Neuronal stem cell (in vitro differentiated cells): Measurements from ENCODE around the gene MUC5B.
"Not testable (repeated sequence)": the region's sequence is repeated elsewhere in the genome, so short reads cannot be mapped to it uniquely, and the experiment has no call there.

Source experiments
- DNase-seq: peaks from one replicate; pipeline ENCODE4 v3.0.0-alpha.2; 2013; ENCODE audit warnings: low spot score
- H2AFZ ChIP-seq: one replicate; pipeline ENCODE4 v1.6.1; 2013; ENCODE audit warnings: mild to moderate bottlenecking, low read length, inconsistent platforms
- H2AK5ac ChIP-seq: 2 replicates; pipeline ENCODE4 v1.6.1; 2013; ENCODE audit warnings: low read depth, mild to moderate bottlenecking, inconsistent platforms, low read length, moderate library complexity, mixed read lengths
- H2BK120ac ChIP-seq: 2 replicates; pipeline ENCODE4 v1.6.1; 2013; ENCODE audit warnings: low read depth, mild to moderate bottlenecking, inconsistent platforms, low read length, moderate library complexity, mixed read lengths
- H2BK12ac ChIP-seq: one replicate; pipeline ENCODE4 v1.6.1; 2013; ENCODE audit warnings: low read length, inconsistent platforms
- H2BK15ac ChIP-seq: 2 replicates; pipeline ENCODE4 v1.6.1; 2013; ENCODE audit warnings: mild to moderate bottlenecking, low read length, inconsistent platforms, mixed read lengths
- H2BK5ac ChIP-seq: one replicate; pipeline ENCODE4 v1.6.1; 2013; ENCODE audit warnings: inconsistent platforms, mild to moderate bottlenecking, low read length, moderate library complexity
- H3K14ac ChIP-seq: one replicate; pipeline ENCODE4 v1.6.1; 2013; ENCODE audit warnings: low read length, inconsistent platforms
- H3K18ac ChIP-seq: 2 replicates; pipeline ENCODE4 v1.6.1; 2013; ENCODE audit warnings: low read length, inconsistent platforms
- H3K23ac ChIP-seq: 2 replicates; pipeline ENCODE4 v1.6.1; 2013; ENCODE audit warnings: low read depth, mild to moderate bottlenecking, mixed read lengths, low read length, inconsistent platforms; ENCODE audit not compliant: poor library complexity
- H3K27ac ChIP-seq: replicated peaks from 3 replicates; pipeline ENCODE4 v1.5.1; 2013; ENCODE audit warnings: low read length, inconsistent platforms
- H3K27me3 ChIP-seq, 3 experiments: 2 replicates each; pipeline ENCODE4 v1.6.1; 2013; ENCODE audit warnings: low read length in 3 of 3, mild to moderate bottlenecking in 2 of 3, inconsistent platforms in 1 of 3, low read depth in 1 of 3, mixed read lengths in 1 of 3, moderate library complexity in 1 of 3; ENCODE audit not compliant: control insufficient read depth in 3 of 3, insufficient read depth in 3 of 3
- H3K36me3 ChIP-seq, 2 donors: replicated peaks in 1 of 2; 2 replicates each; pipeline ENCODE4 v1.6.1; 2013; ENCODE audit warnings: low read length in 2 of 2; ENCODE audit not compliant: control insufficient read depth in 2 of 2, insufficient read depth in 2 of 2
- H3K4ac ChIP-seq: 2 replicates; pipeline ENCODE4 v1.6.1; 2013; ENCODE audit warnings: inconsistent platforms, mild to moderate bottlenecking, low read length, moderate library complexity
- H3K4me1 ChIP-seq, 2 donors: 1 replicate in 1 of 2; 2 replicates in 1 of 2; pipeline ENCODE4 v1.6.1; 2013; ENCODE audit warnings: low read length in 2 of 2, low read depth in 1 of 2; ENCODE audit not compliant: control insufficient read depth in 2 of 2, insufficient read depth in 1 of 2
- H3K4me2 ChIP-seq: one replicate; pipeline ENCODE4 v1.6.1; 2013; ENCODE audit warnings: mild to moderate bottlenecking, low read length, inconsistent platforms; ENCODE audit not compliant: insufficient read depth, poor library complexity, severe bottlenecking
- H3K4me3 ChIP-seq, 2 donors: 2 replicates each; pipeline ENCODE4 v1.5.1; 2013; ENCODE audit warnings: low read length in 2 of 2, mild to moderate bottlenecking in 2 of 2, inconsistent platforms in 1 of 2, moderate library complexity in 1 of 2
- H3K79me1 ChIP-seq: one replicate; pipeline ENCODE4 v1.6.1; 2013; ENCODE audit warnings: low read depth, mild to moderate bottlenecking, inconsistent platforms, low read length, moderate library complexity
- H3K9ac ChIP-seq: one replicate; pipeline ENCODE4 v1.6.1; 2013; ENCODE audit warnings: mild to moderate bottlenecking, low read depth, low read length, inconsistent platforms; ENCODE audit not compliant: poor library complexity
- H3K9me3 ChIP-seq, 2 donors: replicated peaks in 1 of 2; 2 replicates each; pipeline versions ENCODE3 to v1.6.1; 2013; ENCODE audit warnings: low read length in 2 of 2, mild to moderate bottlenecking in 2 of 2, inconsistent platforms in 1 of 2, low read depth in 1 of 2, mixed read lengths in 1 of 2, moderate library complexity in 1 of 2; ENCODE audit not compliant: control insufficient read depth in 2 of 2, insufficient read depth in 1 of 2
- H4K8ac ChIP-seq: one replicate; pipeline ENCODE4 v1.6.1; 2013; ENCODE audit warnings: low read depth, mild to moderate bottlenecking, inconsistent platforms, low read length, moderate library complexity
- H4K91ac ChIP-seq: one replicate; pipeline ENCODE4 v1.6.1; 2013; ENCODE audit warnings: low read length, low read depth, mild to moderate bottlenecking, inconsistent platforms; ENCODE audit not compliant: poor library complexity
- WGBS, 2 donors: extraction: QIAGEN DNeasy Blood & Tissue Kit; methylation state at CpG; one replicate each; pipeline ENCODE4 v1.1.7; 2013; ENCODE audit warnings: missing lambda C conversion rate in 2 of 2, mixed read lengths in 1 of 2; ENCODE audit not compliant: insufficient read length in 2 of 2, insufficient replicate concordance in 1 of 2; ENCODE audit errors: extremely low coverage in 2 of 2; 5-methylcytosine and 5-hydroxymethylcytosine counted together

Gene MUC5B

DNA sequence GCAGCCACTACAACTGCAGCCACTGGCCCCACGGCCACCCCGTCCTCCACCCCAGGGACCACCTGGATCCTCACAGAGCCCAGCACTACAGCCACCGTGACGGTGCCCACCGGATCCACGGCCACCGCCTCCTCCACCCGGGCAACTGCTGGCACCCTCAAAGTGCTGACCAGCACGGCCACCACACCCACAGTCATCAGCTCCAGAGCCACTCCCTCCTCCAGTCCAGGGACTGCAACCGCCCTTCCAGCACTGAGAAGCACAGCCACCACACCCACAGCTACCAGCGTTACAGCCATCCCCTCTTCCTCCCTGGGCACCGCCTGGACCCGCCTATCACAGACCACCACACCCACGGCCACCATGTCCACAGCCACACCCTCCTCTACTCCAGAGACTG lies 23.4 kb downstream of the MUC5B start:
- H4K8ac ChIP-seq, H3K4me3 ChIP-seq, H3K4me2 ChIP-seq, DNase-seq, H3K14ac ChIP-seq, H3K27me3 ChIP-seq, H3K79me1 ChIP-seq, H3K4me1 ChIP-seq, H3K9me3 ChIP-seq, H4K91ac ChIP-seq, H3K18ac ChIP-seq, H3K9ac ChIP-seq, H2AK5ac ChIP-seq, H2BK15ac ChIP-seq, H3K4ac ChIP-seq, H2BK5ac ChIP-seq, H2BK120ac ChIP-seq, H2AFZ ChIP-seq, H3K36me3 ChIP-seq, H3K23ac ChIP-seq, H3K27ac ChIP-seq, H2BK12ac ChIP-seq: not testable (repeated sequence)
- WGBS, 2 donors = no CpG with 5 or more reads among the region's 14 CpGs

DNA sequence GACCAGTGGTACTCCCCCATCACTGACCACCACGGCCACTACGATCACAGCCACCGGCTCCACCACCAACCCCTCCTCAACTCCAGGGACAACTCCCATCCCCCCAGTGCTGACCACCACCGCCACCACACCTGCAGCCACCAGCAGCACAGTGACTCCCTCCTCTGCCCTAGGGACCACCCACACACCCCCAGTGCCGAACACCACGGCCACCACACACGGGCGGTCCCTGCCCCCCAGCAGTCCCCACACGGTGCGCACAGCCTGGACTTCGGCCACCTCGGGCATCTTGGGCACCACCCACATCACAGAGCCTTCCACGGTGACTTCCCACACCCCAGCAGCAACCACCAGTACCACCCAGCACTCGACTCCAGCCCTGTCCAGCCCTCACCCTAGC lies 24.2 kb downstream of the MUC5B start:
- H3K4me3 ChIP-seq, H2BK12ac ChIP-seq, H3K9me3 ChIP-seq, H2BK5ac ChIP-seq, H3K79me1 ChIP-seq, H3K23ac ChIP-seq, H4K91ac ChIP-seq, H3K36me3 ChIP-seq, H3K9ac ChIP-seq, H2AK5ac ChIP-seq, H3K27me3 ChIP-seq, DNase-seq, H3K4ac ChIP-seq, H3K4me1 ChIP-seq, H2AFZ ChIP-seq, H3K14ac ChIP-seq, H3K27ac ChIP-seq, H3K4me2 ChIP-seq, H2BK120ac ChIP-seq, H4K8ac ChIP-seq, H2BK15ac ChIP-seq, H3K18ac ChIP-seq: not testable (repeated sequence)
- no CpG with 5 or more reads among the region's 14 CpGs for WGBS, 2 donors

- not testable (repeated sequence) for H2AFZ ChIP-seq, H3K27me3 ChIP-seq, H2BK120ac ChIP-seq, H3K18ac ChIP-seq, H3K4ac ChIP-seq, H4K91ac ChIP-seq, H3K23ac ChIP-seq, H3K4me2 ChIP-seq, H2BK15ac ChIP-seq, DNase-seq, H3K4me3 ChIP-seq, H4K8ac ChIP-seq, H2BK5ac ChIP-seq, H3K9ac ChIP-seq, H3K36me3 ChIP-seq, H2AK5ac ChIP-seq, H2BK12ac ChIP-seq, H3K14ac ChIP-seq, H3K79me1 ChIP-seq, H3K4me1 ChIP-seq, H3K27ac ChIP-seq
- peaks cover 0 to 11% of the 10 kb centered on the region in 2 donors for H3K9me3 ChIP-seq
- no CpG with 5 or more reads among the region's 18 CpGs for WGBS, 2 donors
Measured at GRCh38 chr11:1248951-1249350, 26.1 kb downstream of the MUC5B start.

- H3K4me1 ChIP-seq, H2BK120ac ChIP-seq, H4K91ac ChIP-seq, H3K4me2 ChIP-seq, H3K36me3 ChIP-seq, H3K23ac ChIP-seq, H2AK5ac ChIP-seq, H2AFZ ChIP-seq, H3K9ac ChIP-seq, H3K79me1 ChIP-seq, H3K4me3 ChIP-seq, H3K4ac ChIP-seq, H2BK15ac ChIP-seq, H3K27me3 ChIP-seq, H3K14ac ChIP-seq, H3K18ac ChIP-seq, H3K27ac ChIP-seq, H2BK12ac ChIP-seq, H4K8ac ChIP-seq, H2BK5ac ChIP-seq, DNase-seq: not testable (repeated sequence)
- WGBS, 2 donors = no CpG with 5 or more reads among the region's 12 CpGs
- peaks cover 0 to 11% of the 10 kb centered on the region in 2 donors for H3K9me3 ChIP-seq
Measured at GRCh38 chr11:1250411-1250810, 27.5 kb downstream of the MUC5B start.
